Hematopoietic multipotent progenitor cell (in vitro differentiated cells): Measurements from ENCODE around the gene KLHL29. TPM values are rescaled to one million over a fixed set of nuclear protein-coding genes. Genes with fewer than 3 reads are reported as not detected.

ENCODE experiments used
- DNase-seq, 3 donors: peaks; one replicate each; pipeline ENCODE4 v3.0.0-alpha.2; 2011 to 2015; ENCODE audit warnings: low read depth in 2 of 3, low spot score in 2 of 3
- total RNA-seq: library from RNA; depleted of rRNA; stranded (reverse); fragments of >200 nt; gene quantifications from one replicate; pipeline ENCODE4 v1.2.3, GENCODE V29; 2012

The KLHL29 gene
- total RNA-seq, 1 donor, result under 0.01 TPM

GRCh38 chr2:23620841-23621341, 235.9 kb downstream of the KLHL29 start:
- no peak for DNase-seq

GRCh38 chr2:23621616-23622015, 236.6 kb downstream of the KLHL29 start:
- no peak for DNase-seq

- DNase-seq, result no peak
Observed at GRCh38 chr2:23622466-23622865, 237.5 kb downstream of the KLHL29 start.

- no peak for DNase-seq
Observed at GRCh38 chr2:23622966-23623675, 238.1 kb downstream of the KLHL29 start.

- no peak for DNase-seq
Observed at GRCh38 chr2:23624378-23624777, 239.4 kb downstream of the KLHL29 start.

GRCh38 chr2:23624915-23625314, 239.9 kb downstream of the KLHL29 start:
- no peak for DNase-seq

- no peak for DNase-seq
Observed at GRCh38 chr2:23625726-23626125, 240.7 kb downstream of the KLHL29 start.

GRCh38 chr2:23626701-23627230, 241.8 kb downstream of the KLHL29 start:
- DNase-seq, result no peak

DNA sequence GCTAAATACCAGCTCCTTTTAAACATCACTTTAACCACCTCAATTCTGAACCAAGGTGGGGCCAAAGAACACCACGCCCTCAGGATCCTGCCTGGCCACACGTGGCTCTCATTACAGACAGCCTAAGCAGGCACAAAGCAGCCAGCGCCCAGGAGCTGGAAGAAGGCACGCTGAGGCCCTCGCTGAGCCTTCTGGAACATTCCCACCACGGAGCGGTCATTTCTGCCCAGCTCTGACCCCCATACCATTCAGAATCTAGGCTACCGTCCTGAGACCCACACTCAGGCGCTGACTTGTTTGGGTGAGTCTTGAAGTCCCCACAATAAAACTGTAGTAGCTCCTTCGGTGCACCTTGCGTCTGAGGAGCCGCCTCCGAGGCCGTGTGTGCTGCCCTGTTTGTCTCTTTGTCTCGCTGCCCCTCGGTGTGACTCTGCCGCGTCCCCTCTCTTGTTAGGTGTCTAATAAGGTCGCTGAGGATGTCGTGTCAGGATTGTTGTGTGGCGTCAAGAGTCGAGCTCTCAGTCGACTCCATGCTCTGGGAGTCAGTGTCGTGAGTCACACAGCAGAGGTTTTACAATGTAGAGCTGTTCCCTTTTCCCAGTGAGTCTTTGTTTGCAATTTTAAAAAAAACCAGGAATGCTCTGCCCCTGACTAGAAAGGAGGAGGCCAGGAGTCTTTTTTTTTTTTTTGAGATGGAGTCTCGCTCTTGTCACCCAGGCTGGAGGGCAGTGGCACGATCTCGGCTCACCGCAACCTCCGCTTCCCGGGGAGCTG, 242.4 kb downstream of the KLHL29 start:
- no peak for DNase-seq

GRCh38 chr2:23628926-23629771, 244.2 kb downstream of the KLHL29 start:
- no peak for DNase-seq

DNA sequence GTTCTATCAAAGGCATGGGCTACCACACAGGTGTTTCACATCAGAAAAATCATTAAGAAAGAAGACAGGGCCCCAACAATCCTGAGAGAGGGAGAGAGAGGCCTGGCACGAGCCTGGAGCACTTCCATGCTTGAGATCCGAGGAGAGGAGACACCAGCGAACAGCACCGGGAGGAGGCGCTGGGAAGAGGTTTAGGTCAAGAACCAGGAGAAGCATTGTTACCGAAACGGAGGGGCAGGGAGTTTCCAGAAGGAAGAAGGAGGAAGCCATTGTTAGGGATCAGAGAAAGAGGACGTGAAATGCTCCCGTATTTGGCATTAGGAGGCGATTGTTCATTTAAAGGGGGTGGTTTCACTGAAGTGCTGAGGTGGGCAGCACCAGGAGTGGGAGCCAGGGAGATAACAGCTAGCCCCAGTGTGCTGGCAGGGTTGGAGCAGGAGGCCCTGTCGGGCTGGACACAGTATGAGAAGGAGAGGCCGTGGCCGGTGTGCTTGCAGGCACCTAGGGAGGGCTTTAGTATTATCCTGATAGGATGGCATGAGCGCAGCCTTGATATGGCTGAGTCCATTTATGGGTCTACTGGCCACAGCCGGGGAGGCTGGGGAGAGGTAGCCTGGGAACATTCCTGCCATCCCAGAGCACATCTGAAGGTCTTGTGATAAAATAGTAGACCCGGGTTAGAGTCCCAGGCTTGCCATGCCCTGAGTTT, 244.9 kb downstream of the KLHL29 start:
- no peak for DNase-seq

DNA sequence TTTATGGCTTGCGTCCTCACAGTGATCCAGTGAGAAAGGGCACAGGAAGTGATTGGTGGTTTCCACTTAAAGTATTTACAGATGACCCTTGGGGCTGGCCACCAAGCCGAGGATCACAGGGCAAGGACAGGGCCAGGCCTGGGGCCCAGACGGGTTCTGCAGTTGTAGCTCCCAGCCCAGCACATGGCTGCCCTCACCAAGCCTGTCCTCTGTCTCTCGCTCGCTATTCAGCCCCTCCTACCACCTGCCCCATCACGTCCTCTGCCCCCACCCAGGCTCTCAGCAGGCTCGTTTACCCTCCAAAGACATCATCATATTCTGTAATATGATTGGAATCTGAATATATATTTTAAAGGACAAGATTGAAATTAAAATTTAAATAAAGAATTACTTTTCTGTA, 246.0 kb downstream of the KLHL29 start:
- DNase-seq, result no peak

DNA sequence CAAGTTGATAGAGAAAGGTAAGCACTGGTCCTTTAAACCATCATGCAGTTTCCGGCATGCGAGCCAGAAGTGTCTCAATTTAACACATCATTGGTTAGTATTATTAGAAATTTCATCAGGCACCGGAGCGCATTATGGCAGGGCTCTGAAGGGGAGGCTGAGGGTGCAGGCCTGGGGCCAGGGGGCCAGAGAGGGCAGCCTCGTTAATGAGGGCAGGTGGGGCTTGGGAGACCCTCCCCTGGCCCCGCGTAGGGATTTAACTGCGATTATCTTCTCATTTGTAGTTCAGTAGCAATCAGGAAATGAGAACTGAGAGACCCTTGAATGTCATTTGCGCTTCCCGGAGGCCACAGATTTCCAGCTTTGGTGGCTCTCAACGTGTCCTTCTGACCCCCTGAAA, 246.4 kb downstream of the KLHL29 start:
- no peak for DNase-seq

- no peak for DNase-seq
Observed at GRCh38 chr2:23632386-23632785, 247.4 kb downstream of the KLHL29 start.

DNA sequence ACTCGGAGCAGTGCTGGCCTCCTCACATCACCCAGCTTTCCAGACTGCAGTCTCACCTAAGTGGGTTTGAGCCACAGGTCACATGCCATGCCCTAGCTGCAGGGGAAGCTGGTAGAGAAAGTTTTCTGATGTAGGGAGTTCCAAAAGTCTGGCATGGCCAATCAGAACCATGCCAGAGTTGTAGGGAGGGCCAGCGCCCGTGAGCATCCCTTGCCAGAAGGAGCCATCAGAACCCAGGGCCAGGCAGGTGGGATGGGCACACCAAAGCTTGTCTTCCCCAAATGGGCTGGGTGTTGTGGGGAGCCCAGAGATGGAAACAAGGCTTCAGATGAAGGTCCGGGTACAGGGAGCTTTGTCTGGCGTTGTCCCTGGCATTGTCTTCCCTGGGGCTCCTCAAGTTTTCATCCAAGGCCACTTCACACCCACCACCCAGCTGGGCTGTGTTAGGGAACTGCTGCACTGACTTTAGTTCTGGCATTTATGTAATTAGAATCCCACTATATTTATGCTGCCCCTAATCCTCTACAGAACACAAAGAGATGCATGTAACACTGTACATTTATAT, 247.9 kb downstream of the KLHL29 start:
- no peak for DNase-seq

DNA sequence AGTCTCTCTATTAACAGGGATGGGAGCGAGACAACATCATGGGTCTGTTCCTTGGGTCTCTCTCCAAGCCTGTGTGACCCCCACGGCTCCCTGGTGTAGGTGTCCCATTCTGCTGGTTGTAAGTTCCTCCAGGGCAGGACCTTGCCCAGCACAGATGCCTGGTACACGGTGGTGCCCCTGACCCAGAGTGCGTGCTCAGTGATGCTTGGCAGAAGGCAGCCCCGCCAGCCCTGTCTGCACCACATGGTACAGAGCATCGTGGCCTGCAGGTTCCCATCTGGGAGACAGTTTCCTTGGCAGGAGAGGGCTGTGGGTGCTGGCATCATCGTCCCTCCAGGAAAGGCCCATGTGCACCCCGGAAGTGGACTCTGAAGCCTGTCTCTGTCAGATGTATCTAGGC, 249.0 kb downstream of the KLHL29 start:
- DNase-seq, result no peak

GRCh38 chr2:23635442-23636340, 250.7 kb downstream of the KLHL29 start:
- no peak for DNase-seq

DNA sequence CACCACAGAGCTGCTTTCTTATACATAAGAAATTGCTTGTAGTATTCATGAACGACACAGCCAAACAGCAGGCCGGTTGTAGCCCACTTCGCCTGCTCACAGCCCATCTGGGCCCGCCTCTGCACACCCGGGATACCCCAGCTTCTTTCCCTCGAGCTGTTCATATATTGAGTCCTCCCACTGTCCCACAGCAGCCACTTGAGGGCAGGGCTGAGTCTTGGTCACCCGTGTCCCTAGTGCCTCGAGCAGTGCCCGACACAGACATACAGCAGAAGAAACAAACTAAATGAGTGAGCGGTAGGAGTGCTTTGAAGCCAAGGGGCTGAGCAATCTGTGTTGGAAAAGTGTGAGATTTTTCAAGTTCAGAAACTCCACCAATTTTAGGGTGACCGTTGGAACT, 251.4 kb downstream of the KLHL29 start:
- DNase-seq, result no peak
